Anterior cingulate cortex (tissue), 58 donors: ENCODE results near the gene AKR1B15.
"Not testable (repeated sequence)": the region's sequence is repeated elsewhere in the genome, so short reads cannot be mapped to it uniquely, and the experiment has no call there.

Experiments used
- DNase-seq, 58 donors: peaks; one replicate each; lab custom pipeline; 2025; lab: John Stamatoyannopoulos, UW

Gene AKR1B15

DNA sequence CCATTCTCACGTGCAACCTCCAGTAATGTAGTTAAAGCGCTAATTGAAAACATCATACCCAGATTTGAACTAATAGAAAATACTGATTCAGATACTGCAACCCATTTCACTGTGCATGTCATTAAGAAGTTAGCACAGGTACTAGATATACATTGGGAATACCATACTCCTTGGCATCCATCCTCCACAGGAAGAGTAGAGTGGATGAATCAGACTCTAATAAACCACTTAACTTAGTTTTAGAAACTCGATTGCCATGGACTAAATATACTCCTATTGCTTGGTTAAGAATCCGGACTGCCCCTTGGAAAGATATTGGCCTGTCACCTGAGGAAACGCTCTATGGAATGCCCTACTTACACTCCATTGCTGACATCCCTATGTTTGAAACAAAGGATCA, 9.5 kb downstream of the AKR1B15 start:
- DNase-seq = no peak

DNA sequence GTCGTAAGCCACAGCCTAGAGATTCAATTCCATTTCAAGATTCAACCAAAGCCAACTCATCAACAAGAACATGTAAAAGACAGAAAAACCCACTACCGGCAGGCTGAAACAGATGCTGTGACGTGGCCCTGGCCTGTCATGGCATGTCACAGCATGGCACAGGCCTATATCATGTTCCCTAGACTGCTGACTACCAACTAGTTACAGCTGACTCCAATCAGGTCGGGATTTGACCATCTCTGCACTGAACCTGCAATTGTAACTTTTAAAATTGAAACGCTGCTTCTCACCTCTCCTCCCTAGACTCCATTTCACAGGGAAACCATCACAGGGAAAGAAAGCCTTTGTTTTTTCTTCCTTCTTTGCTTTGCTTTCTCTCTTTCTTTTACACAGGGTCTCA, 12.7 kb downstream of the AKR1B15 start:
- DNase-seq = not testable (repeated sequence)

DNA sequence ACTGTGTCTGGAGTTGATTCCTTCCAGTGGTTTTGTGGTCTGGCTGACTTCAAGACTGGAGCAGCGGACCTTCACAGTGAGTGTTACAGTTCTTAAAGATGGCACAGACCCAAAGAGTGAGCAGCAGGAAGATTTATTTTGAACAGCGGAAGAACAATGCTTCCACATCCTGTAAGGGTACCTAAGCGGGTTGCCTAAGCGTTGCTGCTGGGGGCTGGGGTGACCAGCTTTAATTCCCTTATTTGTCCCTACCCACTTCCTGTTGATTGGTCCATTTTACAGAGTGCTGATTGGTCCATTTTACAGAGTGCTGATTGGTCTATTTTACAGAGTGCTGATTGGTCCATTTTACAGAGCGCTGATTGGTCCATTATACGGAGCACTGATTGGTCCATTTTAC, 13.2 kb downstream of the AKR1B15 start:
- no peak for DNase-seq

DNA sequence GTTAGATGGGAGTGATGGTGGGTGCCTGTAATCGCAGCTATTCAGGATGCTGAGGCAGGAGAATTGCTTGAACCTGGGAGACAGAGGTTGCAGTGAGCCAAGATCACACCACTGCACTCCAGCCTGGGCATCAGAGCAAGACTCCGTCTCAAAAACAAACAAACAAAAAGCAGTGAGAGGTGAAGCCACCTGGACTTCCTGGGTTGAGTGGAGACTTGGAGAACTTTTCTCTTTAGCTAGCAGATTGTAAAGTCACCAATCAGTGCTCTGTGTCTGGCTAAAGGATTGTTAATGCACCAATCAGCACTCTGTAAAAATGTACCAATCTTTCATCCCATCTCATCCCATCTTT, 14.5 kb downstream of the AKR1B15 start:
- not testable (repeated sequence) for DNase-seq

DNA sequence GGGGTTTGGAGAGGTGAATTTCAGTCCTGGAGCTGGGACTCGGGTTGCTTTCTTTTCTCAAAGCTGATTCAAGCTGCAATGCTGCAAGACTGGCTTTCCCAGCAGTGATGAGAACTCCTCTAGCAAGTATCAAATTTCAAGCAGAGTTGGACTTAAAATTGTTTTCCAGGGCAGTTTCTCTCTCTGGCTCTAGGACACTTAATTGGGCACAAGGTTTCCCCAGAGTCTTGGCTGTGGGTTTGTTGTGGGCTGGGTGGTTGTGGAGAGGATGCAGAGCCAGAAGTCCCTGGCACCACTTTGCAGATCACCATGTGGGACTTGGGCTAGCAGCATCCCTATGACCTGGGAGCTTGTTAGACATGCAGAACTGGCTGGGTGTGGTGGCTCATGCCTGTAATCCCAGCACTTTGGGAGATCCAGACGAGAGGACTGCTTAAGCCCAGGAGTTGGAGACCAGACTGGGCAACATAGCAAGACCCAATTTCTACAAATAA, 16.8 kb downstream of the AKR1B15 start:
- peak in 3 of 58 donors; percentile 9 to 43 (median 33) for DNase-seq

DNA sequence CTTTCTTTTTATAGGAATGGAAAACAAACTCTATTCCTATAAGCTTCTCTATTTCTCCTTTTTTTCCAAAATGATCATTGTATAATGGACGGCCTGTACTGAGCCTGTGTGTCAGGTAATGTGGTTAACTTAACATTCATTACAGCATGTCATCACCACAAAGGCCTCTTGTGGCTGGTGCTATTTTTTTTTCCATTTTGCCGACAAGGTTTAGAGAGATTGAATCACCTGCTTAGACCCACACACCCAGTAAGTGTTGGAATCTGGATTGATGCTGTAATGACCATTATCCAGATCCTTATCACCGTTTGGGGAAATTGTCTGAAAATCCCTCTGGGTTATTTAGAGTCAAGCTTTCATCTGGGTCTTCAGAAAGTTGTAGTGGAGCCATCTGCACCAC, 18.5 kb downstream of the AKR1B15 start:
- DNase-seq = no peak

DNA sequence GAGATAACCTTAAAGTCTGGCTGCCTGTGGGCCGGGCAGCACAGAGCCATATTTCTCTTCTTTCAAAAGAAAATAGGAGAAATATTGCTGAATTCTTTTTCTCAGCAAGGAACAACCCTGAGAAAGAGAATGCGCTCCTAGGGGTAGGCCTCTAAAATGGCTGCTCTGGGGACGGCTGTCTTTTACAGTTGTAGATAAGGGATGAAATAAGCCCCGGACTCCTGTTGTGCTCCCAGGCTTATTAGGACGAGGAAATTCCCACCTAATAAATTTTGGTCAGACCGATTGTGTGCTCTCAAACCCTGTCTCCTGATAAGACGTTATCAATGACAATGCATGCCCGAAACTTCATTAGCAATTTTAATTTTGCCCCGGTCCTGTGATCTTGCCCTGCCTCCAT, 21.1 kb downstream of the AKR1B15 start:
- DNase-seq = not testable (repeated sequence)

DNA sequence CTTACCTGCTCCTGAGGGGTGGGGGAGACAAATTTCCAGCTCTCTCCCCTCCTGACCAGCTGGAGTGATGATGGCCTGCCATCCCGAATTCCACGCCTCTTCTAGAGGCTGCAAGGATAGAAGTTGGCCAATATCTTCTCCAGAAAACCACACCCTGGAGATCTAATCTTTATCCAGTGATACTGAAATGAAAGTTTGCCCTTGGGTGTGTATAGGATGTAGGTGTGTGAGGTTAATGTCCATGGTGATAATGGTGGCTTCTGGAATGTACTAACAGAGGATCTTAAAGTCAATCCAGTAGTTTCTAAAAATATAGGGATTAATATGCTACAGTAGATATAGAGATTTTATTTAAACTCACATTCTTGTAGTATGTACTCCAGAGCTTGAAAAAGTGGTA, 22.2 kb downstream of the AKR1B15 start:
- DNase-seq = no peak

DNA sequence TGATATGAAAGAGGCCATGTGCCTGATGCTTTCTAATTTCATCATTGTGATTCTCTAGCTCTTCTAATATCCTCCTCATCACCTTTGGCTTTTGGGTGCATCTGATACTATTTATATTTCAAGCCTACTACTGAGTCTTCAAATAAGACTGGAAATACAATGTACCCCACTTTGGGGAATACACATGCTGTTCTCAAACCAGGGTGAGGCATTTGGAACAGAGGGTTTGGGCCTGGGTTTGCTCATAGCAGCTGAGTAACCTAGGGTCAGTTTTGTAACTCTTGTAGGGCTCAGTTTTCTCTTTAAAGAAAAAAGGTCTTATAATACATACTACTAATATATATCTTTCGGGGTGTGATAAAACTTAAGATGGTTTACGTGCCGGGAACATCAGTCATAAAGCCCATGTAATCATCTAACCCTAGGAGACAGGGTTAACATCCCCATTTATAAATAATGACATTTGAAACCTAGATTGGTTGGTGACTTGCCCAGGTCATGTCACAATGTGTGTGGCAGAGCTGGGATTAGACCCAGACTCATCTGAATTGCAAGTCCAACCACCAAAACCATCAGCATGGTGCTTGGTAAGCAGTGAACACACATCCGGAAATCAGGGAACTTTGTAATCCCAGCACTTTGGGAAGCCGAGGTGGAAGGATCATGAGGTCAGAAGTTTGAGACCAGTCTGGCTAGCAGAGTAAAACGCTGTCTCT, 23.0 kb downstream of the AKR1B15 start:
- no peak for DNase-seq

DNA sequence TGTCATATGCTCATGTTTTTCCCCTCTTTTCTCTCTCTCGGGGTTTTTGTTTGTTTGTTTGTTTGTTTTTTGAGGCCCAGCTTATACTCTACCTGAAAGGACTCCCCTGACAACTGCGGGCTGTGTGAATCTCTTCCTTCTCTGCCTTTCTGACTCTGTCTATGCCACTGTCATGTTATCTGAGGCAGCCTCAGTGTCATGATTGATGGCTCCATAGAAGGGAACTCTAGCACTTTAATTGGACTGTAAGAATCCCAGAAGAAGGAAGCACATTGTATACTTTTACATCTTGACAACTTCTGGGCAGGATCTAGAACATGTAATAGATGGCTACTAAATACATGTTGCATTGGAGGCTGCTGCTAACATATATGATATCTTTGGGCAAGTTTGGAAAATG, 25.4 kb downstream of the AKR1B15 start:
- DNase-seq = no peak

DNA sequence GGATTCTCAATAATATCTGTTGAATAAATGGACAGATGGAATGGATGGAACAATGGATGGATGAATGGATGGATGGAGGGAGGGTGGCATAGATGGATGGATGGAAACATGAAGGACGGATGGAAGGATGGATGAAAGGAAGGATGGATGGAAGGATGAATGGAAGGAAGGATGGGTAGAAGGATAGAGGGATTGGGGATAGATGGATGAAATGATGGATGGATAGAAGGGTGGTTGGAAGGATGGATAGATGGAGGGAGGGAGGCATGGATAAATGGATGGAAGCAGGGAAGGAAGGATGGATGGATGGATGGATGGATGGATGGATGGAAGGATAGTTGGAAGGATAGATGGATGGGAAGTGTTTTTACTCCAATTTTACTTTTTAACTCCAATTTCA, 35.4 kb downstream of the AKR1B15 start:
- no peak for DNase-seq

DNA sequence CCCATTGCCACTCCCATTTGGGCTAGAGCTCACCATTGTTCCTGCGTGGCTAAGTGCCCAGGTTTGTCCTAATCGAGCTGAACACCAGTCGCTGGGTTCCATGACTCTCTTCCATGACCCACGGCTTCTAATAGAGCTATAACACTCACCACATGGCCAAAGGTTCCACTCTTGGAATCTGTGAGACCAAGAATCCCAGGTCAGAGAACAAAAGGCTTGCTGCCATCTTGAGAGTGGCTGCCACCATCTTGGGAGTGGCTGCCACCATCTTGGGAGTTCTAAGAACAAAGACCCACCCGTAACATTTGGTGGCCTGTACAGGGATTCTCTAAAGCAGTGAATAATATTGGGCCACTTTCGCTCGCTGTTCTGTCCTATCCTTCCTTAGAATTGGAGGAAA, 37.0 kb downstream of the AKR1B15 start:
- no peak for DNase-seq

DNA sequence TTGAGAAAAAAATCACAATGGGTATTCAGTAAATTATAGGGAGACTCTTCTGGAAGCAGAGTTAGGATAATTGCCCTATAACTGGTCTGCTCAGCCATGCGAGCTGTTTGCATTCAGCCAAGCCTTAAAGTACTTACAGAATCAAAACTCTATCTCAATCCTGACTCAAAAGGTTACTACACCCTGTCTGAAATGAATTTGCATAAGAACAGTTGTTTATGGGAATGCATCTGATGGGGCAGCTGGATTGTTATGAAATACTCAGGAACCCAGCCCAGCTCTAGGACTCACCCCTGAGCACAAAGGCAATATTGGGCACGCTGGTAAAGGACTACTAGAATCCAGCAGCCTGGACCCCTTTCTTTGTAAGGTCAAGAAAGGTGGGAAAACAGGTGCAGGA, 38.8 kb downstream of the AKR1B15 start:
- no peak for DNase-seq

DNA sequence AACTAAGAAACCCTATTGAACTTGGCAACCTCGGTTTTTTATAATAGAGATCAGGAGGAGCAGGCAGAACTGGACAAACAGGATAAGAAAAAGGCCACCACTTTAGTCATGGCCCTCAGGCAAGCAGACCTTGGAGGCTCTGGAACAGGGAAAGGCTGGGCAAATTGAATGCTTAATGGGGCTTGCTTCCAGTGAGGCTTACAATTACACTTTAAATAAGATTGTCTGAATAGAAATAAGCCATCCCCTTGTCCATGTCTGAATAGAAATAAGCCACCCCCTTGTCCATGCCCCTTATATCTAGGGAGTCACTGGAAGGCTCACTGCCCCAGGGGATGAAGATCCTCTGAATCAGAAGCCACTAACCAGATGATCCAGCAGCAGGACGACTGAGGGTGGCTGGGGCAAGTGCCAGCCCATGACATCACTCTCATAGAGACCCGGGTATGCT, 40.6 kb downstream of the AKR1B15 start:
- DNase-seq = no peak

DNA sequence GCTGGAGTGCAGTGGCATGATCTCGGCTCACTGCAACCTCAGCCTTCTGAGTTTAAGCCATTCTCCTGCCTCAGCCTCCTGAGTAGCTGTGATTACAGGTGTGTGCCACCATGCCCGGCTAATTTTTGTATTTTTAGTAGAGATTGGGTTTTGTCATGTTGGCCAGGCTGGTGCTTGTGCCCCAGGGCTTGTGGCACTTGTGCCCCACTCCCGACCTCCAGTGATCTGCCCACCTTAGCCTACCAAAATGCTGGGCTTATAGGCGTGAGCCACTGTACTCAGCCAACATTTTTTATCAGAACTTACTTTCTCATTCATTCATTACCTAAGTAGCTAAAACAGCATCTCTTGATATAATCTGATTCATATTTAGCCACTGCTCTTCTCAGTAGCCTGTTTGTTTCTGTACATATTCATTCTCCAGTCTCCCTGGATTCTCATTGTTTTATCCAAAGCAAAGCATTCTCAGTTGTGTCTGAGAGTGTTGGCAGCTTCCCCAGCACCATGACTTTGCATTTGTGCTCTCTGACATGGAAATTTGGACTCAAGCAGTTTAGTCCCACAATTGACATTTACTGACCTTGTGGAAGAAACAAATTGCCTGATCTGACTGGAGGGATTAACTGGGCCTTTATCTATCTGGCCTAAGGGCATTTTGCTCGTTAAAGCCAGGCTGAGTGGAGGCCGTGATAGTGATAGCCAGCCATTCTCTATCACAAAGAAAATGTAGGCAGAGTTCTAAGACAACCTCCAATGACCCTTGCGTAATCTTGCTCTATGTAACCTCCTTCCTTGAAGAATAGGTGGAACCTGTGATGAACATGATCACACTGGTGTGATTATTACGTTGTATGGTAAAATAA, 44.9 kb downstream of the AKR1B15 start:
- DNase-seq = peak in 53 of 58 donors; percentile 4 to 90 (median 64)

DNA sequence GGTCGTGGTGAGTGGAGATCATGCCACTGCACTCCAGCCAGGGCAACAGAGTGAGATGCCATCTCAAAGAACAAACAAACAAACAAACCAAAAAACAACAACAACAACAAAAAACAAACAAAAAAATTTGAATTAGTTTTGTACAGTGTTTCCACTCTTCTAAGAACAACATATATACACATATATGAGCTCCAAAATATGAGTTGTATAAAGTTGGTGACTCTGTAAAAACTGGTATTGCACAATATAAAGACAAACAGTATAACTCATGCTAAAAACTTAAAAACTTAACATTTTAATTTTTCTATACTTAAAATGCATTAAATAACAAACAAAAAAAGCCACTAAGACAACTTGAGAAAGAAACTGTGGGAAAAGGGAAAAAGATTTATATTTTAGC, 46.0 kb downstream of the AKR1B15 start:
- DNase-seq = no peak

DNA sequence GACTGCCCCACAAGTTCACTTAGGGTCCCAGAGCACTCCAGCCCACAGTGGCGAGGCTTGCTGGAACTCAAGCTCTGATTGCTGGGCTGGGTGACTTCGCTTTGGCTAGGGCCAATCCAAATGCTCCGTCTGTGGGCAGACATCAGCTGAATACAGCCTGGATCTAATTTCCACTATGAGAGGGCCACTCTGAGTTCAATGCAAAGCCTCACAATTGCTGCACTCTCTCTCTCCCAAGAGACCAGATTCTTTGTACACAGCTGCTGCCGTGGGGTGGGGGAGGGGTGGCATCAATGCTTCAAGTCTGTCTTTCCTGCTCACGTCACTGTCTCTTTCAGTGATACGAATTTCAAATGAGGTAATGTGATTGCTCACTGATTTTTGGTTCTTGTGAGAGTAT, 50.5 kb downstream of the AKR1B15 start:
- peak in 36 of 58 donors; percentile 2 to 82 (median 35) for DNase-seq

DNA sequence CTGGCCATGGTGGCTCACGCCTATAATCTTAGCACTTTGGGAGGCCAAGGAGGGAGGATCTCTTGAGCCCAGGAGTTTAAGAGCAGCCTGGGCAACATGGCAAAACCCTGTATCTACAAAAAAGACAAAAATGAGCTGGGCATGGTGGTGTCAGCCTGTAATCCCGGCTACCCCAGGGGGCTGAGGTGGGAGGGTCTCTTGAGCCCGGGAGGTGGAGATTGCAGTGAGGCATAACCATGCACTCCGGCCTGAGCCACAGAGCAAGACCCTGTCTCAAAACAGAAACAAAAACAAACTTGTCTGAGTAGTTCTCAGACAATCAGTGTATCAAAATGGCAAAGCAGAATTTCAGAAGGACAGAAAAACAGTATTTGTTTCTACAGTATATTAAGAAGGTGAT, 52.5 kb downstream of the AKR1B15 start:
- no peak for DNase-seq

DNA sequence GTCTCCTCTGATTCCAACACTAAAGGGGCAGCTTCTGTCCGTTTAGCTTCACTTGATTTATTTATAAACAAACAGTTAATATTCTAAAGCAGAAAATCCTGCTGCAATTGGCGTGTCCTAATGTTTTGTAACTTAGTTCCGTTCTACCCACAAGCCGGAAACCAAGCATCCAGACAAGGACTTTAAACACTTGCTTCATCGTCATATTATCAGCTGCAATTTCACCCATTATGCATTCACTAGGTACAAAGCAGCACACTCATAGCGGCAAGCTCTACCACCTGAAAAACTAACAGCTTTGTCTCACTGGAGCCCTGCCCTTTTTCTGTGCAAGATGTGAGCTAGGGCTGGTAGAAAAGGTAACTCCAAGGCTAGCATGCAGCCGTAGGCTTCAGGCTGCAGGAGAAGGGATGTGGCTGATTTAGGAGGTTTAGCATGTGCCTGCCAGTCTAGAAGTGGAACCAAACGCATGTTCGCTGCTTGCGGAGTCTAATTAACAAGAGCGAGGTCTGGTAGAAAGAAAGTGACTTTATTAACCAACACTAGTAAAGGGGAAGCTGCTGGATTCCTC, 54.1 kb downstream of the AKR1B15 start:
- peak in 6 of 58 donors; percentile 1 to 32 (median 7) for DNase-seq

DNA sequence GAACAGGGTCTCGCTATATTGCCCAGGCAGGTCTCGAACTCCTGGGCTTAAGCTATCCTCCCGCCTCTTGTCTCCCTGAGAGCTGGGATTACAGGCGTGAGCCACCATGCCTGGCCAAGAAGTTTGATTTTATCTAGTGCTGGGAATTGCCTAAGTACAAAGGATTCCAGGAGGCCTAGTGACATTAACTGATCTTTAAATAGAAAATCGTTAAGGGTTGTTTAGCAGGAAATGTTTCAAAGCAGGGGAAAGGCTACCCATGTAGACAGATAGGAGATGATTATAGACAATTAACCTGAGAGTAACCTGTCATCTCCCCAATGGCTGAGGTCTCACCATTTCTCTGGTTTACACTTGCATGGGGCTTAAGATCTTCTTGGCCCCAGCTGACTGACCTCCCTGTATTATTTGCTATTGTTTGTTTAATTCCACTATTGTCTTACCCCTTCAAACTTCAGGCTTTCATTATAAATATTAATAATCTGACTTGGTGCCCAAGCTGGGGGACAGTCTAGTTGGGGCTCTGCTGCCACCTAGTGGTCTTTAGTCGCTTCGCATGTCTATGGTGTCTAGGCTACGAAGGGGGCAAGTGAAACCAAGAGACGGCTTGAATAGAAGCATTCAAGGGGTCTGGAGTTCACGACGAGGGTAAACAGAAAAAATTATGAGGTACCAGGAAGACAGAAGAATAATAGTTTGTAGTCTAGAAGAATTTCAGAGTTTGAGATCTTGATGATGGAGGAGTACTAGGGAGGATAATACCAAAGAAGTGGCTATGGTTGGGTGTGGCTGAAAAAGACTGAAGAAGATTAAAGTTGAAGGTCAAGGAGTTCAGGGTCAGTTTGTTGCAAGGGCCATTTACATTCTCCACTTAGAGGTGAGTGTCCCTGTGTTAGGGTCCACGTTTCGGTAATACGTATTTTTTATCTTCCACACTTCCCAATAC, 57.3 kb downstream of the AKR1B15 start:
- DNase-seq = peak in 38 of 58 donors; percentile 4 to 75 (median 32)
